ENCODE results near the gene MAFF.
"Not testable (repeated sequence)": the region's sequence is repeated elsewhere in the genome, so short reads cannot be mapped to it uniquely, and the experiment has no call there.

The MAFF gene

GRCh38 chr22:38230108-38230825 is 28.5 kb downstream of the MAFF start:
- CTCF ChIA-PET: interaction anchor here (0.6 to 1.1 kb wide), 2 partner anchors 9 to 26 kb away, joined by 3 read pairs; no protein-coding TSS in a partner anchor
- TF ChIP-seq CTCF (conservative IDR thresholded peaks at IDR 0.05; ENCODE audit: low read depth): no peak; the same call in 1 of the 2 replicates
- peak overlapping the region; percentile 82 for H3K27ac ChIP-seq
- no peak for DNase-seq (ENCODE audit: low spot score)
- POLR2A ChIA-PET (ENCODE audit: low non-redundant PET): interaction anchor here (0.5 to 0.7 kb wide), 2 partner anchors 58 to 85 kb away, joined by 6 to 8 read pairs; no protein-coding TSS in a partner anchor

- ChIA-PET CTCF (interaction anchor here (0.6 kb wide), 1 partner anchor 26 kb away, joined by 3 read pairs; no protein-coding TSS in a partner anchor), POLR2A (ENCODE audit: low non-redundant PET) (interaction anchor here (0.7 kb wide), 1 partner anchor 59 kb away, joined by 6 read pairs; no protein-coding TSS in a partner anchor)
- H3K27ac ChIP-seq: peak overlapping the region; percentile 82
- TF ChIP-seq CTCF (conservative IDR thresholded peaks at IDR 0.05; ENCODE audit: low read depth): no peak
- no peak for DNase-seq (ENCODE audit: low spot score)
Observed at GRCh38 chr22:38230916-38231315, 29.1 kb downstream of the MAFF start.

GRCh38 chr22:38232196-38232595 is 30.4 kb downstream of the MAFF start:
- no peak for TF ChIP-seq CTCF (conservative IDR thresholded peaks at IDR 0.05; ENCODE audit: low read depth)
- no peak for DNase-seq (ENCODE audit: low spot score)
- POLR2A ChIA-PET (ENCODE audit: low non-redundant PET): no interaction called here
- H3K27ac ChIP-seq: peak overlapping the region; percentile 82
- CTCF ChIA-PET: no interaction called here

GRCh38 chr22:38233427-38233826 is 31.6 kb downstream of the MAFF start:
- TF ChIP-seq CTCF (conservative IDR thresholded peaks at IDR 0.05; ENCODE audit: low read depth): no peak
- DNase-seq (ENCODE audit: low spot score): no peak
- ChIA-PET CTCF (no interaction called here), POLR2A (ENCODE audit: low non-redundant PET) (no interaction called here)
- H3K27ac ChIP-seq: peak overlapping the region; percentile 82

- DNase-seq (ENCODE audit: low spot score); CTCF ChIA-PET; POLR2A ChIA-PET (ENCODE audit: low non-redundant PET): not testable (repeated sequence)
- peak overlapping the region; percentile 82 for H3K27ac ChIP-seq
Observed at GRCh38 chr22:38233856-38234255, 32.1 kb downstream of the MAFF start.

GRCh38 chr22:38235240-38235850 is 33.6 kb downstream of the MAFF start:
- DNase-seq (ENCODE audit: low spot score): no peak
- H3K27ac ChIP-seq: peak overlapping the region; percentile 82
- CTCF ChIA-PET: no interaction called here
- no peak for TF ChIP-seq CTCF (conservative IDR thresholded peaks at IDR 0.05; ENCODE audit: low read depth)
- POLR2A ChIA-PET (ENCODE audit: low non-redundant PET): no interaction called here

- POLR2A ChIA-PET (ENCODE audit: low non-redundant PET): no interaction called here
- DNase-seq (ENCODE audit: low spot score): no peak
- CTCF ChIA-PET: no interaction called here
- H3K27ac ChIP-seq: peak overlapping the region; percentile 98
- no peak for TF ChIP-seq CTCF (conservative IDR thresholded peaks at IDR 0.05; ENCODE audit: low read depth)
Observed at GRCh38 chr22:38236786-38237185, 35.0 kb downstream of the MAFF start.
